ENCODE results near the gene FRMD8.

DNA sequence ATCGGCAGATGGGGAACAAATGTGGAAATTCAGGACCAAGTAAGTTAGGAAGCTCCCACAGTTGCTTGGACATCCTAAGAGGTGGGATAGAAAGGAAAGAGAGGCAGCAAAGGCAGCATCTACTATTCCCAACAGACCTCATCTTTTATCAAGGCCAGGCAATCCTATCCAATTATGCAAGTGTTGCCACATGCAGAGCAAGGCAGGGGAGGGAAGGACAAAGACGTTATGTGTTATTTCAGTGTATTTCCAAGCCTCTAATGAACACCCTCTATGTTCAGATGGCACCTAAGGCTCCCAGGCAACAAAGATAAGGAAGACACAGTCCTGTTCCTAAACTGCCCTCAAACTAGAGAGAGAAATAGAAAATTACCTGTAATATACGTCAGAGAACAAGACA lies 22.7 kb upstream of the FRMD8 start:
- TF ChIP-seq, protein P1, sequence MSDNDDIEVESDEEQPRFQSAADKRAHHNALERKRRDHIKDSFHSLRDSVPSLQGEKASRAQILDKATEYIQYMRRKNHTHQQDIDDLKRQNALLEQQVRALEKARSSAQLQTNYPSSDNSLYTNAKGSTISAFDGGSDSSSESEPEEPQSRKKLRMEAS (IDR thresholded peaks at IDR 0.05; ENCODE audit: low read depth, low read length) = no peak
- TF ChIP-seq, protein P2, sequence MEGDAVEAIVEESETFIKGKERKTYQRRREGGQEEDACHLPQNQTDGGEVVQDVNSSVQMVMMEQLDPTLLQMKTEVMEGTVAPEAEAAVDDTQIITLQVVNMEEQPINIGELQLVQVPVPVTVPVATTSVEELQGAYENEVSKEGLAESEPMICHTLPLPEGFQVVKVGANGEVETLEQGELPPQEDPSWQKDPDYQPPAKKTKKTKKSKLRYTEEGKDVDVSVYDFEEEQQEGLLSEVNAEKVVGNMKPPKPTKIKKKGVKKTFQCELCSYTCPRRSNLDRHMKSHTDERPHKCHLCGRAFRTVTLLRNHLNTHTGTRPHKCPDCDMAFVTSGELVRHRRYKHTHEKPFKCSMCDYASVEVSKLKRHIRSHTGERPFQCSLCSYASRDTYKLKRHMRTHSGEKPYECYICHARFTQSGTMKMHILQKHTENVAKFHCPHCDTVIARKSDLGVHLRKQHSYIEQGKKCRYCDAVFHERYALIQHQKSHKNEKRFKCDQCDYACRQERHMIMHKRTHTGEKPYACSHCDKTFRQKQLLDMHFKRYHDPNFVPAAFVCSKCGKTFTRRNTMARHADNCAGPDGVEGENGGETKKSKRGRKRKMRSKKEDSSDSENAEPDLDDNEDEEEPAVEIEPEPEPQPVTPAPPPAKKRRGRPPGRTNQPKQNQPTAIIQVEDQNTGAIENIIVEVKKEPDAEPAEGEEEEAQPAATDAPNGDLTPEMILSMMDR (IDR thresholded peaks at IDR 0.05; ENCODE audit: low read depth, low read length) = no peak
- TF ChIP-seq POLR2A (IDR thresholded peaks at IDR 0.05; ENCODE audit: extremely low read depth, insufficient read length) (no peak), MYC (IDR thresholded peaks at IDR 0.05; ENCODE audit: low read depth, low read length) (no peak)
